Measurements from ENCODE around the gene SDS. TPM values are rescaled to one million over a fixed set of nuclear protein-coding genes. Genes with fewer than 3 reads are reported as not detected.

The SDS gene
- total and polyA plus RNA-seq, 4 donors, result 0.65 to 433 (median 77.9) TPM

DNA sequence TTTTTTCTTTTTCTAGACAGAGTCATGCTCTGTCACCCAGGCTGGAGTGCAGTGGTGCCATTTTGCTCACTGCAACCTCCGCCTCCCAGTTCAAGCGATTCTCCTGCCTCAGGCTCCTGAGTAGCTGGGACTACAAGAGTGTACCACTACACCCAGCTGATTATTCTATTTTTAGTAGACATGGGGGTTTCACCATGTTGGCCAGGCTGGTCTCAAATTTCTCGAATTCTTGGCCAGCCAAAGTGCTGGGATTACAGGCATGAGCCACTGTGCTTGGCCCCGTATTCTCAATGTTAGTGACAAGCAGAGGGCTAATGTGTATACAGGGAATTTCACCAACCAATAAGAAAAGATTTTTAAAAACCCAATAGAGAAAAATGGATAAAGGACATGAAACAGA, 36.9 kb downstream of the SDS start (continued):
- TF ChIP-seq, protein P1, sequence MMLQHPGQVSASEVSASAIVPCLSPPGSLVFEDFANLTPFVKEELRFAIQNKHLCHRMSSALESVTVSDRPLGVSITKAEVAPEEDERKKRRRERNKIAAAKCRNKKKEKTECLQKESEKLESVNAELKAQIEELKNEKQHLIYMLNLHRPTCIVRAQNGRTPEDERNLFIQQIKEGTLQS (IDR thresholded peaks at IDR 0.05), result no peak
- TF ChIP-seq JUND (IDR thresholded peaks at IDR 0.05) (no peak), SP1 (IDR thresholded peaks at IDR 0.05) (no peak)

DNA sequence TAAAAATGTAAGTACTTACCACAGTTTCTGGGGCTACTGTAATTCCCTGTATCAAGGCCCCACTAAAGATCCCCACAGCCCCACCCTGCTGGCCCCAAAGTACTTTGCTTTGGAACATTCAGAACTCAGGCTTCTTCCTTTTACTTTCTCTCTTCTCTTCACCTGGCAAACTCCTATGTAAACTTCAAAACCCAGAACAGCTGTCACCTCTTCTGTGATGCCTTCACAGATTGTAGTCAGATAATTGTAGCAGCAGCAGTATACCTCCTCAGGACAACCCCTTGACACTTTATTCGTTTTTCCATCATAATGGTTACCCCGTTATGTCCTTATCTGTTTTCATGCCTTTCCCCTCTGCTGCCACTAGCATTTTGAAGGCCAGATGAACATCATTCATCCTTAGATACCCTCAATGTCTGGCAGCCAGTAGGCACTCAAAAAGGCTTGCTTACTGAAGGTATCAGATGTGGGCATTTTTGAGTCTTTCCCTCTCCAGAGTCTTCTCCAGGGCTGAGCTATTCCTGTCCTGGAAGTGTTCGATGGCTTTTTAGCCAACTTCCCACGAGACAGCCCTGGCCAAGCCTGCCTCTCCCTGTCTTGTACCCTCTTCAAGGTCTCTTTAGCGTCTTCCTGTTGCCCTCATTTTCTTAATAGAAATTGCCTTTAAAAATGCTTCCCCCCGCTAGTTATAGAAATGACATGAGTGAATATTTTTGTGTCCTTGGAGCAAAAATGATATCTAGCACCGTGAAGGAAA, 37.9 kb downstream of the SDS start:
- no peaks in the 10 kb centered on the region for H3K9me3 ChIP-seq (ENCODE audit: control insufficient read depth in 4 of 4, low read length in 3 of 4)
- 93% methylated on average over 7 of the region's 7 CpGs for WGBS
- no peak for DNase-seq (ENCODE audit: low spot score)
- H3K27ac ChIP-seq (ENCODE audit: low read depth in 1 of 2, low read length in 2 of 2), result no peak overlapping the region
- H3K27me3 ChIP-seq (ENCODE audit: control insufficient read depth in 4 of 4, insufficient read depth in 4 of 4, low read length in 3 of 4), result no peaks in the 10 kb centered on the region
- H3K4me1 ChIP-seq (ENCODE audit: control insufficient read depth in 4 of 4, insufficient read depth in 4 of 4, low read length in 3 of 4), result no peaks in the 10 kb centered on the region
- H3K36me3 ChIP-seq (ENCODE audit: control insufficient read depth in 4 of 4, insufficient read depth in 3 of 4, low read depth in 1 of 4, low read length in 3 of 4), result peaks cover 0 to 4% (median 0%) of the 10 kb centered on the region in 4 donors
- no peak overlapping the region for H3K4me3 ChIP-seq (ENCODE audit: low read depth in 1 of 3, low read length in 3 of 3)
- TF ChIP-seq FOXA1 (IDR thresholded peaks at IDR 0.05) (no peak), HNF4G (IDR thresholded peaks at IDR 0.05) (no peak), RAD21 (IDR thresholded peaks at IDR 0.05) (no peak), NR2F2 (IDR thresholded peaks at IDR 0.05) (no peak), JUND (IDR thresholded peaks at IDR 0.05) (no peak)
- TF ChIP-seq, protein P2, sequence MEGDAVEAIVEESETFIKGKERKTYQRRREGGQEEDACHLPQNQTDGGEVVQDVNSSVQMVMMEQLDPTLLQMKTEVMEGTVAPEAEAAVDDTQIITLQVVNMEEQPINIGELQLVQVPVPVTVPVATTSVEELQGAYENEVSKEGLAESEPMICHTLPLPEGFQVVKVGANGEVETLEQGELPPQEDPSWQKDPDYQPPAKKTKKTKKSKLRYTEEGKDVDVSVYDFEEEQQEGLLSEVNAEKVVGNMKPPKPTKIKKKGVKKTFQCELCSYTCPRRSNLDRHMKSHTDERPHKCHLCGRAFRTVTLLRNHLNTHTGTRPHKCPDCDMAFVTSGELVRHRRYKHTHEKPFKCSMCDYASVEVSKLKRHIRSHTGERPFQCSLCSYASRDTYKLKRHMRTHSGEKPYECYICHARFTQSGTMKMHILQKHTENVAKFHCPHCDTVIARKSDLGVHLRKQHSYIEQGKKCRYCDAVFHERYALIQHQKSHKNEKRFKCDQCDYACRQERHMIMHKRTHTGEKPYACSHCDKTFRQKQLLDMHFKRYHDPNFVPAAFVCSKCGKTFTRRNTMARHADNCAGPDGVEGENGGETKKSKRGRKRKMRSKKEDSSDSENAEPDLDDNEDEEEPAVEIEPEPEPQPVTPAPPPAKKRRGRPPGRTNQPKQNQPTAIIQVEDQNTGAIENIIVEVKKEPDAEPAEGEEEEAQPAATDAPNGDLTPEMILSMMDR (IDR thresholded peaks at IDR 0.05; ENCODE audit: low read depth, low read length, missing input control), result no peak
- TF ChIP-seq, protein P3, sequence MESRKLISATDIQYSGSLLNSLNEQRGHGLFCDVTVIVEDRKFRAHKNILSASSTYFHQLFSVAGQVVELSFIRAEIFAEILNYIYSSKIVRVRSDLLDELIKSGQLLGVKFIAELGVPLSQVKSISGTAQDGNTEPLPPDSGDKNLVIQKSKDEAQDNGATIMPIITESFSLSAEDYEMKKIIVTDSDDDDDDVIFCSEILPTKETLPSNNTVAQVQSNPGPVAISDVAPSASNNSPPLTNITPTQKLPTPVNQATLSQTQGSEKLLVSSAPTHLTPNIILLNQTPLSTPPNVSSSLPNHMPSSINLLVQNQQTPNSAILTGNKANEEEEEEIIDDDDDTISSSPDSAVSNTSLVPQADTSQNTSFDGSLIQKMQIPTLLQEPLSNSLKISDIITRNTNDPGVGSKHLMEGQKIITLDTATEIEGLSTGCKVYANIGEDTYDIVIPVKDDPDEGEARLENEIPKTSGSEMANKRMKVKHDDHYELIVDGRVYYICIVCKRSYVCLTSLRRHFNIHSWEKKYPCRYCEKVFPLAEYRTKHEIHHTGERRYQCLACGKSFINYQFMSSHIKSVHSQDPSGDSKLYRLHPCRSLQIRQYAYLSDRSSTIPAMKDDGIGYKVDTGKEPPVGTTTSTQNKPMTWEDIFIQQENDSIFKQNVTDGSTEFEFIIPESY (IDR thresholded peaks at IDR 0.05), result no peak
- H3K9ac ChIP-seq (ENCODE audit: low read depth in 1 of 2, low read length in 2 of 2), result no peak overlapping the region

DNA sequence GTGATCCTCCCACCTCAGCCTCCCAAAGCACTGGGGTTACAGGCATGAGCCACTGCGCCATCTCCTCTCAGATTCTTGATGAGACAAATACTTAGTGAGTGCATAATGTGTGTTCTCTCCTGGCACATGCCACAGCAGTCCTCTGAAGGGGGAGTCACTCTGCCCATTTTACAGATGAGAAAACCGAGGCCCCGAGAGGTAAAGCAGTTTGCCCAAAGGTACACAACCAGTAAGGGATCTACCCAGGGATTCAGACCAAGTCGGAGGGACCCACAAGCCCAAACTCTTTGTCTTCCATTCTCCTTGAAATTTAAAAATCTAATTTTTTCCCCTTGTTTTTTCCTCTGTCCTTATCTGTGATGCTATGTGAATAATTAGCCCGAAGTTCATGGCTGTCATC, 39.0 kb downstream of the SDS start:
- peaks cover 0 to 4% (median 0%) of the 10 kb centered on the region in 4 donors for H3K36me3 ChIP-seq (ENCODE audit: control insufficient read depth in 4 of 4, insufficient read depth in 3 of 4, low read depth in 1 of 4, low read length in 3 of 4)
- H3K4me3 ChIP-seq (ENCODE audit: low read depth in 1 of 3, low read length in 3 of 3), result no peak overlapping the region
- no peak overlapping the region for H3K9ac ChIP-seq (ENCODE audit: low read depth in 1 of 2, low read length in 2 of 2)
- H3K4me1 ChIP-seq (ENCODE audit: control insufficient read depth in 4 of 4, insufficient read depth in 4 of 4, low read length in 3 of 4), result peaks cover 0 to 5% (median 2%) of the 10 kb centered on the region in 4 donors
- TF ChIP-seq, protein P3 (IDR thresholded peaks at IDR 0.05), result no peak
- H3K27ac ChIP-seq (ENCODE audit: low read depth in 1 of 2, low read length in 2 of 2), result no peak overlapping the region
- H3K27me3 ChIP-seq (ENCODE audit: control insufficient read depth in 4 of 4, insufficient read depth in 4 of 4, low read length in 3 of 4), result no peaks in the 10 kb centered on the region
- no peaks in the 10 kb centered on the region for H3K9me3 ChIP-seq (ENCODE audit: control insufficient read depth in 4 of 4, low read length in 3 of 4)
- WGBS, result 96% methylated on average over 5 of the region's 5 CpGs
- DNase-seq (ENCODE audit: low spot score), result no peak
